SK-N-SH (cell line): ENCODE data around the gene EIF2D. TPM values are rescaled to one million over a fixed set of nuclear protein-coding genes. Genes with fewer than 3 reads are reported as not detected.

Source experiments
- CTCF ChIA-PET: fragments of 300-600, 350-600 bp; formaldehyde crosslinking; extraction: SDS; loops from one replicate; lab custom pipeline; 2021; lab: Yijun Ruan, JAX
- POLR2A ChIA-PET: fragments of 350-600 bp; sonication (Branson Sonifier 250); formaldehyde crosslinking; extraction: SDS; loops from one replicate; lab custom pipeline; 2020; ENCODE audit warnings: antibody characterized with exemption, inconsistent platforms; lab: Yijun Ruan, JAX
- DNase-seq: peaks from one replicate; pipeline ENCODE4 v3.0.0; 2012
- H2AFZ ChIP-seq: fragments of 200-600 bp; sonication (generic); 2 replicates; pipeline ENCODE4 v1.8.1; 2016; ENCODE audit warnings: antibody characterized with exemption, mild to moderate bottlenecking, low read depth
- H3F3A ChIP-seq: fragments of 200-600 bp; sonication (generic); replicated peaks from 2 replicates; pipeline ENCODE3; 2016; ENCODE audit warnings: antibody characterized with exemption, mild to moderate bottlenecking; ENCODE audit not compliant: insufficient read depth
- H3K27ac ChIP-seq, 2 experiments: fragments of 200-500 bp in 1 of 2; fragments of 200-600 bp in 1 of 2; sonication (Bioruptor generic) in 1 of 2; sonication (generic), shearing (Covaris generic) in 1 of 2; 2 replicates each; pipeline versions ENCODE4 v1.5.1 to v1.6.1; 2014 to 2016; ENCODE audit warnings: low read depth in 2 of 2, inconsistent platforms in 1 of 2, low read length in 1 of 2, mild to moderate bottlenecking in 1 of 2, mixed read lengths in 1 of 2
- H3K27me3 ChIP-seq: fragments of 200-600 bp; sonication (generic), shearing (Covaris generic); 2 replicates; pipeline ENCODE4 v1.6.1; 2016; ENCODE audit warnings: mixed run types; ENCODE audit not compliant: insufficient read depth
- H3K36me3 ChIP-seq, 2 experiments: fragments of 200-500 bp in 1 of 2; fragments of 200-600 bp in 1 of 2; sonication (Bioruptor generic) in 1 of 2; sonication (generic) in 1 of 2; replicated peaks in 1 of 2; 2 replicates each; pipeline versions ENCODE3 to v1.5.1; 2014 to 2016; ENCODE audit warnings: low read length in 1 of 2, mild to moderate bottlenecking in 1 of 2; ENCODE audit not compliant: insufficient read depth in 2 of 2, control insufficient read depth in 1 of 2
- H3K4me1 ChIP-seq, 2 experiments: fragments of 200-500 bp in 1 of 2; fragments of 200-600 bp in 1 of 2; sonication (Bioruptor generic) in 1 of 2; sonication (generic), shearing (Covaris generic) in 1 of 2; 2 replicates each; pipeline versions ENCODE4 v1.5.1 to v1.6.1; 2014 to 2016; ENCODE audit warnings: low read depth in 1 of 2, low read length in 1 of 2, mixed run types in 1 of 2; ENCODE audit not compliant: insufficient read depth in 2 of 2, control insufficient read depth in 1 of 2
- H3K4me2 ChIP-seq: fragments of 200-600 bp; sonication (generic), shearing (Covaris generic); 2 replicates; pipeline ENCODE4 v1.6.1; 2017; ENCODE audit warnings: mixed run types
- H3K4me3 ChIP-seq, 2 experiments: fragments of 200-500 bp in 1 of 2; fragments of 200-600 bp in 1 of 2; sonication (Bioruptor generic) in 1 of 2; sonication (generic), shearing (Covaris generic) in 1 of 2; 2 replicates each; pipeline versions ENCODE4 v1.5.1 to v1.8.1; 2014 to 2016; ENCODE audit warnings: low read depth in 2 of 2, inconsistent platforms in 1 of 2, low read length in 1 of 2, mild to moderate bottlenecking in 1 of 2, mixed read lengths in 1 of 2, moderate library complexity in 1 of 2
- H3K79me2 ChIP-seq: fragments of 200-600 bp; sonication (generic); 2 replicates; pipeline ENCODE4 v1.8.1; 2017; ENCODE audit warnings: mild to moderate bottlenecking; ENCODE audit not compliant: insufficient read depth
- H3K9ac ChIP-seq: fragments of 200-600 bp; sonication (generic); 2 replicates; pipeline ENCODE4 v1.6.1; 2017; ENCODE audit warnings: mixed run types
- H3K9me2 ChIP-seq: fragments of 200-600 bp; sonication (generic); 2 replicates; pipeline ENCODE4 v1.6.1; 2017; ENCODE audit warnings: mixed run types
- H3K9me3 ChIP-seq: fragments of 200-600 bp; sonication (generic); 2 replicates; pipeline ENCODE4 v1.6.1; 2017; ENCODE audit warnings: mixed run types, mild to moderate bottlenecking, moderate library complexity
- H4K20me1 ChIP-seq: fragments of 200-600 bp; sonication (generic); 2 replicates; pipeline ENCODE4 v1.6.1; 2017; ENCODE audit warnings: mild to moderate bottlenecking, mixed run types; ENCODE audit not compliant: insufficient read depth
- ELF1 ChIP-seq: IDR thresholded peaks from 2 replicates; pipeline ENCODE4 v1.4.0; 2012
- FOSL2 ChIP-seq: IDR thresholded peaks from 2 replicates; pipeline ENCODE4 v1.4.0; 2012; ENCODE audit warnings: low read depth, mild to moderate bottlenecking, moderate library complexity, borderline replicate concordance
- FOXJ3 ChIP-seq: sonication (generic); formaldehyde crosslinking; IDR thresholded peaks from 2 replicates; pipeline ENCODE4 v1.5.1; 2020; ENCODE audit warnings: mild to moderate bottlenecking, missing genetic modification reagents
- GABPA ChIP-seq: IDR thresholded peaks from 2 replicates; pipeline ENCODE4 v1.4.0; 2012; ENCODE audit warnings: low read depth, mild to moderate bottlenecking
- GATA2 ChIP-seq: sonication (generic); formaldehyde crosslinking; IDR thresholded peaks from 2 replicates; pipeline ENCODE4 v1.5.0; 2020; ENCODE audit warnings: mild to moderate bottlenecking, missing genetic modification reagents
- IRF3 ChIP-seq: fragments of 150-350 bp; IDR thresholded peaks from 2 replicates; pipeline ENCODE4 v1.6.1; 2016; ENCODE audit warnings: mild to moderate bottlenecking, low read depth, low read length
- JUND ChIP-seq: IDR thresholded peaks from 2 replicates; pipeline ENCODE4 v1.4.0; 2012
- MEF2A ChIP-seq: IDR thresholded peaks from 2 replicates; pipeline ENCODE4 v1.4.0; 2012; ENCODE audit warnings: low read depth, borderline replicate concordance
- MXI1 ChIP-seq: IDR thresholded peaks from 2 replicates; pipeline ENCODE4 v1.6.1; 2012; ENCODE audit warnings: mild to moderate bottlenecking, low read depth, low read length, improper control_type of control experiment
- NFIC ChIP-seq: IDR thresholded peaks from 2 replicates; pipeline ENCODE4 v1.4.0; 2012; ENCODE audit warnings: borderline replicate concordance
- PBX3 ChIP-seq: IDR thresholded peaks from 2 replicates; pipeline ENCODE4; 2012
- POLR2AphosphoS5 ChIP-seq: IDR thresholded peaks from 2 replicates; pipeline ENCODE4 v1.6.1; 2012; ENCODE audit warnings: low read depth, low read length
- REST ChIP-seq: IDR thresholded peaks from 2 replicates; pipeline ENCODE4 v1.6.1; 2012; ENCODE audit warnings: mild to moderate bottlenecking, low read depth, low read length, moderate library complexity
- RFX5 ChIP-seq: IDR thresholded peaks from 2 replicates; pipeline ENCODE4 v1.6.1; 2012; ENCODE audit warnings: mild to moderate bottlenecking, improper control_type of control experiment, low read length
- WGBS: methylation state at CpG from one replicate; pipeline ENCODE4 v1.1.6; 2017; ENCODE audit warnings: low lambda C conversion rate; 5-methylcytosine and 5-hydroxymethylcytosine counted together
- polyA plus RNA-seq, 3 experiments: library from polyadenylated mRNA; depleted of rRNA; stranded (reverse); fragments of >200 nt; gene quantifications; 2 replicates each; pipeline ENCODE4 v1.2.3, GENCODE V29; 2012

EIF2D gene
- polyA plus RNA-seq, 1 of the 3 experiments (the other 2 are of a cell fraction), result 59.5 TPM

GRCh38 chr1:206569556-206569955 lies 42.7 kb downstream of the EIF2D start:
- no peak for DNase-seq
- H3K27me3 ChIP-seq, result no peaks in the 10 kb centered on the region
- no peak overlapping the region for H2AFZ ChIP-seq
- ChIA-PET POLR2A (no interaction called here), CTCF (interaction anchor here (1.0 to 5.1 kb wide), 5 partner anchors 14 to 79 kb away, joined by 5 to 31 read pairs (median 6); partner anchors contain the start of gene EIF2D)
- no peaks in the 10 kb centered on the region for H3K9me2 ChIP-seq
- no peak overlapping the region for H3K4me3 ChIP-seq
- WGBS, result 95% methylated on average over 4 of the region's 4 CpGs
- H3F3A ChIP-seq, result no peaks in the 10 kb centered on the region
- no peaks in the 10 kb centered on the region for H3K4me1 ChIP-seq
- TF ChIP-seq JUND (no peak), PBX3 (no peak), FOSL2 (no peak), RFX5 (no peak), GABPA (no peak), REST (no peak), POLR2AphosphoS5 (no peak), MEF2A (no peak), IRF3 (no peak), GATA2 (CRISPR knock-in tag) (no peak), ELF1 (no peak), NFIC (no peak), MXI1 (no peak), FOXJ3 (no peak)
- no peaks in the 10 kb centered on the region for H3K36me3 ChIP-seq
- no peak overlapping the region for H3K4me2 ChIP-seq
- no peaks in the 10 kb centered on the region for H3K9me3 ChIP-seq
- no peak overlapping the region for H3K9ac ChIP-seq
- H3K79me2 ChIP-seq, result no peaks in the 10 kb centered on the region
- H3K27ac ChIP-seq, result no peak overlapping the region
- no peaks in the 10 kb centered on the region for H4K20me1 ChIP-seq
